ENCODE data around the gene NEK10. TPM values are rescaled to one million over a fixed set of nuclear protein-coding genes. Genes with fewer than 3 reads are reported as not detected.

Gene NEK10
- total and polyA plus RNA-seq, 7 donors, result 0.44 to 20.3 (median 11.4) TPM; not detected in 2

- intact Hi-C loops (cut with DNase I), result no loop called here
- DNase-seq, result no peak
- H3K36me3 ChIP-seq, result peaks cover 0 to 10% (median 0%) of the 10 kb centered on the region in 4 donors
- no peak overlapping the region for H3K27ac ChIP-seq
- H3K4me3 ChIP-seq, result no peak overlapping the region
- no peaks in the 10 kb centered on the region for H3K4me1 ChIP-seq
- H3K9me3 ChIP-seq, result no peaks in the 10 kb centered on the region
- WGBS, 2 donors, result 87 to 90% methylated on average over 2 of the region's 2 CpGs
- no peaks in the 10 kb centered on the region for H3K27me3 ChIP-seq
- no peak for TF ChIP-seq EP300 (IDR thresholded peaks at IDR 0.05)
- TF ChIP-seq POLR2AphosphoS5 (IDR thresholded peaks at IDR 0.05), result no peak
- no peak for TF ChIP-seq POLR2A (IDR thresholded peaks at IDR 0.05)
- no peak for TF ChIP-seq CTCF (IDR thresholded peaks at IDR 0.05)
Measured at GRCh38 chr3:27114129-27114528, 255.1 kb downstream of the NEK10 start.

- H3K4me1 ChIP-seq, result no peaks in the 10 kb centered on the region
- no peaks in the 10 kb centered on the region for H3K36me3 ChIP-seq
- no peaks in the 10 kb centered on the region for H3K9me3 ChIP-seq
- no peaks in the 10 kb centered on the region for H3K27me3 ChIP-seq
- no peak overlapping the region for H3K4me3 ChIP-seq
- no peak for TF ChIP-seq CTCF (IDR thresholded peaks at IDR 0.05)
- WGBS, 2 donors, result 77 to 89% methylated on average over 3 of the region's 3 CpGs
- DNase-seq, result no peak
- no peak overlapping the region for H3K27ac ChIP-seq
- intact Hi-C loops (cut with DNase I), result no loop called here
Measured at GRCh38 chr3:27110020-27110419, 259.2 kb downstream of the NEK10 start.

GRCh38 chr3:27108322-27108721 is 260.9 kb downstream of the NEK10 start:
- Histone ChIP-seq H3K27me3 (no peaks in the 10 kb centered on the region), H3K4me1 (no peaks in the 10 kb centered on the region), H3K9me3 (no peaks in the 10 kb centered on the region), H3K4me3 (no peak overlapping the region), H3K27ac (no peak overlapping the region), H3K36me3 (no peaks in the 10 kb centered on the region)
- no peak for TF ChIP-seq EP300 (IDR thresholded peaks at IDR 0.05)
- TF ChIP-seq POLR2A (IDR thresholded peaks at IDR 0.05), result no peak
- TF ChIP-seq CTCF (IDR thresholded peaks at IDR 0.05), result no peak
- TF ChIP-seq POLR2AphosphoS5 (IDR thresholded peaks at IDR 0.05), result no peak
- intact Hi-C loops (cut with DNase I), result no loop called here
- WGBS, 2 donors, result 90 to 92% methylated on average over 4 of the region's 4 CpGs
- no peak for DNase-seq

- no peak for DNase-seq
- Histone ChIP-seq H3K4me3 (no peak overlapping the region), H3K27ac (no peak overlapping the region), H3K4me1 (no peaks in the 10 kb centered on the region), H3K27me3 (no peaks in the 10 kb centered on the region), H3K36me3 (no peaks in the 10 kb centered on the region), H3K9me3 (no peaks in the 10 kb centered on the region)
- intact Hi-C loops (cut with DNase I), result no loop called here
- 75 to 83% methylated on average over 6 of the region's 6 CpGs for WGBS, 2 donors
- TF ChIP-seq CTCF (IDR thresholded peaks at IDR 0.05) (no peak), POLR2A (IDR thresholded peaks at IDR 0.05) (no peak), EP300 (IDR thresholded peaks at IDR 0.05) (no peak), POLR2AphosphoS5 (IDR thresholded peaks at IDR 0.05) (no peak)
Measured at GRCh38 chr3:27105904-27106303, 263.3 kb downstream of the NEK10 start.

- 75 to 81% methylated on average over 1 of the region's 1 CpG for WGBS, 2 donors
- TF ChIP-seq POLR2A (IDR thresholded peaks at IDR 0.05) (no peak), POLR2AphosphoS5 (IDR thresholded peaks at IDR 0.05) (no peak), CTCF (IDR thresholded peaks at IDR 0.05) (no peak), EP300 (IDR thresholded peaks at IDR 0.05) (no peak)
- Histone ChIP-seq H3K36me3 (no peaks in the 10 kb centered on the region), H3K27ac (no peak overlapping the region), H3K27me3 (no peaks in the 10 kb centered on the region), H3K9me3 (no peaks in the 10 kb centered on the region), H3K4me3 (no peak overlapping the region), H3K4me1 (no peaks in the 10 kb centered on the region)
- DNase-seq, result no peak
- intact Hi-C loops (cut with DNase I), result no loop called here
Measured at GRCh38 chr3:27097182-27097581, 272.0 kb downstream of the NEK10 start.
